RWPE1 (cell line): ENCODE data around the gene PDE4D.

ENCODE experiments used
- CTCF ChIA-PET: fragments of 350-600 bp; sonication (Branson Sonifier 250); formaldehyde crosslinking; extraction: SDS; loops from one replicate; lab custom pipeline; 2021; lab: Yijun Ruan, JAX
- POLR2A ChIA-PET: fragments of 400-600 bp; formaldehyde crosslinking; extraction: SDS; loops from one replicate; lab custom pipeline; 2020; ENCODE audit warnings: antibody characterized with exemption; ENCODE audit not compliant: low non-redundant PET; lab: Yijun Ruan, JAX
- DNase-seq: peaks from one replicate; pipeline ENCODE4 v3.0.0; 2012; ENCODE audit warnings: low spot score
- H3K27ac ChIP-seq: fragments of 450-650 bp; 2 replicates; pipeline ENCODE4 v1.5.1; 2017
- CTCF ChIP-seq: fragments of 450-650 bp; conservative IDR thresholded peaks from 2 replicates; pipeline ENCODE4 v1.5.1; 2017; ENCODE audit warnings: low read depth, mild to moderate bottlenecking

Gene PDE4D

DNA sequence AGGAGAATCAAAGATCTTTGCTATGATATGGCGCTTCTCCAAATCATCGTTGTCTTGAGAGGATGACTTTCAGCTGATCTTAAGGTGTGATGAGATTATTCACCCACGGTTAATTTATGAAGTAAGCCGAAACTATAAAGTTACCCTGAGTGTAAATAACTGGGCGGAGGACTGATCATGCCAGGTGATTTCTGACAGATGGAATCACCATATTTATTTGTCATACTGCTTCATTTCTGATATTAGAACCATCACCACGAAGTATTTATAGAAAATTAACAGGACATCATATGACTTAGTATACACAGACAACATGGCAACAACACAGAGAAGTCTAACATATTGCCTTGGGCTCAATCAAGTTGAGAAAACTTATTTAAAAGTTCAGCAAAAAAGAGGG, 708.8 kb downstream of the PDE4D start:
- ChIA-PET POLR2A (no interaction called here), CTCF (no interaction called here)
- no peak for TF ChIP-seq CTCF
- H3K27ac ChIP-seq = no peak overlapping the region
- DNase-seq = no peak

- TF ChIP-seq CTCF = no peak
- H3K27ac ChIP-seq = no peak overlapping the region
- ChIA-PET CTCF (no interaction called here), POLR2A (no interaction called here)
- DNase-seq = no peak
These were observed 710.8 kb downstream of the PDE4D start for GRCh38 chr5:59182760-59183159.

GRCh38 chr5:59180515-59180914, 713.0 kb downstream of the PDE4D start:
- H3K27ac ChIP-seq = no peak overlapping the region
- CTCF ChIA-PET = interaction anchor here (0.6 to 0.7 kb wide), 3 partner anchors 144 to 1781 kb away, joined by 3 to 4 read pairs (median 4); no protein-coding TSS in a partner anchor
- no peak for DNase-seq
- POLR2A ChIA-PET = no interaction called here
- TF ChIP-seq CTCF = no peak

DNA sequence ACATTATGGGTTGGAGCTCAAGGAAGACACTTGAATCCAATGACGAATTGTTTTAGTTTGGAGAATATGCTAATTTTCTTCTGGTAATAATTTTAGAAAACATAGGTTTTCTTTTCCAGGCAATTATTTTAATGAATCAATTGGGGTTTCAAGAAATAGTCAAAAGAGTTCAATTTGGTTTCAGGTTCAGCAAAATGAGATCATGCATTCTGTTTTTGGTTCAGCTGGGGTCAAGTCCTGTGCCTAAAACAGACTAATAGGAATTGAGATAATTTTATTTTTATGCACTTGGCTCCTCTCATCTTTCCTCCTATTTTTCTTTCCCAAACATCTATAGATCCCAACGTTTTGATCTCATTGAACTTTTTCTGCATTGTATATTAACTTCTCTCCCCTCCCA, 713.8 kb downstream of the PDE4D start:
- ChIA-PET CTCF (interaction anchor here (0.6 to 1.7 kb wide), 2 partner anchors 143 to 188 kb away, joined by 3 to 4 read pairs; no protein-coding TSS in a partner anchor), POLR2A (no interaction called here)
- no peak for TF ChIP-seq CTCF
- DNase-seq = no peak
- no peak overlapping the region for H3K27ac ChIP-seq

DNA sequence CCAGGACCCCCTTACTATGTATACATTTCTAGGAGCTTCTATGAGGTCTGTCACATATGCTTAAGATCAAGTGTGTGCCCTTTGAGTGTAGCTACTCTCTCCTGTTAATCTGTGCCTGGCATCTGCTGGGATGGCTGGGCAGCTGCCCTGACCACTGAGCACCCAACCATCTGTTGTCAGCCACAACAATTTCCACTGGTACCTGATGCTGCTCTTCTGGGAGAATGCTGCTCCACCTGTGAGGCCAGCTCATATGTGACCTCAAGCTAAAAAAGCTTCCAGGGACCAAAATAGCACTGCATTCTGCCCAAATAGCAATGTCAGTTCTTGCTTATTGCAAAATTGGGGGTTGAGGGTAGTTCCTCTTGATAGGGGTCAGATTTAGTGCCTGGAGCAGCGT, 715.0 kb downstream of the PDE4D start:
- no peak for DNase-seq
- CTCF ChIA-PET = interaction anchor here (0.6 to 1.7 kb wide), 4 partner anchors 10 to 190 kb away, joined by 3 to 4 read pairs (median 4); no protein-coding TSS in a partner anchor
- TF ChIP-seq CTCF = no peak
- POLR2A ChIA-PET = no interaction called here
- no peak overlapping the region for H3K27ac ChIP-seq

GRCh38 chr5:59178071-59178470, 715.5 kb downstream of the PDE4D start:
- no peak for DNase-seq
- POLR2A ChIA-PET = no interaction called here
- no peak overlapping the region for H3K27ac ChIP-seq
- CTCF ChIA-PET = interaction anchor here (0.6 to 1.7 kb wide), 4 partner anchors 10 to 190 kb away, joined by 3 to 4 read pairs (median 4); no protein-coding TSS in a partner anchor
- TF ChIP-seq CTCF = no peak
